Stimulated activated CD4-positive, alpha-beta T cell treated with anti-CD3 and anti-CD28 coated beads, Interleukin-15, amount 100 ng/mL, for 48 hours (primary cell): ENCODE measurements around the gene ERBIN.
"Not testable (repeated sequence)": the region's sequence is repeated elsewhere in the genome, so short reads cannot be mapped to it uniquely, and the experiment has no call there.

Source experiments
- DNase-seq, 2 donors: peaks; one replicate each; pipeline ENCODE4 v3.0.0-alpha.2; 2020; ENCODE audit warnings: low read depth in 2 of 2

The ERBIN gene, protein sequence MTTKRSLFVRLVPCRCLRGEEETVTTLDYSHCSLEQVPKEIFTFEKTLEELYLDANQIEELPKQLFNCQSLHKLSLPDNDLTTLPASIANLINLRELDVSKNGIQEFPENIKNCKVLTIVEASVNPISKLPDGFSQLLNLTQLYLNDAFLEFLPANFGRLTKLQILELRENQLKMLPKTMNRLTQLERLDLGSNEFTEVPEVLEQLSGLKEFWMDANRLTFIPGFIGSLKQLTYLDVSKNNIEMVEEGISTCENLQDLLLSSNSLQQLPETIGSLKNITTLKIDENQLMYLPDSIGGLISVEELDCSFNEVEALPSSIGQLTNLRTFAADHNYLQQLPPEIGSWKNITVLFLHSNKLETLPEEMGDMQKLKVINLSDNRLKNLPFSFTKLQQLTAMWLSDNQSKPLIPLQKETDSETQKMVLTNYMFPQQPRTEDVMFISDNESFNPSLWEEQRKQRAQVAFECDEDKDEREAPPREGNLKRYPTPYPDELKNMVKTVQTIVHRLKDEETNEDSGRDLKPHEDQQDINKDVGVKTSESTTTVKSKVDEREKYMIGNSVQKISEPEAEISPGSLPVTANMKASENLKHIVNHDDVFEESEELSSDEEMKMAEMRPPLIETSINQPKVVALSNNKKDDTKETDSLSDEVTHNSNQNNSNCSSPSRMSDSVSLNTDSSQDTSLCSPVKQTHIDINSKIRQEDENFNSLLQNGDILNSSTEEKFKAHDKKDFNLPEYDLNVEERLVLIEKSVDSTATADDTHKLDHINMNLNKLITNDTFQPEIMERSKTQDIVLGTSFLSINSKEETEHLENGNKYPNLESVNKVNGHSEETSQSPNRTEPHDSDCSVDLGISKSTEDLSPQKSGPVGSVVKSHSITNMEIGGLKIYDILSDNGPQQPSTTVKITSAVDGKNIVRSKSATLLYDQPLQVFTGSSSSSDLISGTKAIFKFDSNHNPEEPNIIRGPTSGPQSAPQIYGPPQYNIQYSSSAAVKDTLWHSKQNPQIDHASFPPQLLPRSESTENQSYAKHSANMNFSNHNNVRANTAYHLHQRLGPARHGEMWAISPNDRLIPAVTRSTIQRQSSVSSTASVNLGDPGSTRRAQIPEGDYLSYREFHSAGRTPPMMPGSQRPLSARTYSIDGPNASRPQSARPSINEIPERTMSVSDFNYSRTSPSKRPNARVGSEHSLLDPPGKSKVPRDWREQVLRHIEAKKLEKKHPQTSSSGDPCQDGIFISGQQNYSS (N-terminal part only)

GRCh38 chr5:65926276-65926783 lies at the start of gene ERBIN:
Gene ERBIN, plus strand, starts transcription at chr5:65926575. Its CDS starts 66,144 bp downstream, at chr5:65992719.
- peak; percentile 49 to 51 for DNase-seq

- no peak for DNase-seq
Measured at GRCh38 chr5:65876970-65877369, 49.4 kb upstream of the ERBIN start.

DNA sequence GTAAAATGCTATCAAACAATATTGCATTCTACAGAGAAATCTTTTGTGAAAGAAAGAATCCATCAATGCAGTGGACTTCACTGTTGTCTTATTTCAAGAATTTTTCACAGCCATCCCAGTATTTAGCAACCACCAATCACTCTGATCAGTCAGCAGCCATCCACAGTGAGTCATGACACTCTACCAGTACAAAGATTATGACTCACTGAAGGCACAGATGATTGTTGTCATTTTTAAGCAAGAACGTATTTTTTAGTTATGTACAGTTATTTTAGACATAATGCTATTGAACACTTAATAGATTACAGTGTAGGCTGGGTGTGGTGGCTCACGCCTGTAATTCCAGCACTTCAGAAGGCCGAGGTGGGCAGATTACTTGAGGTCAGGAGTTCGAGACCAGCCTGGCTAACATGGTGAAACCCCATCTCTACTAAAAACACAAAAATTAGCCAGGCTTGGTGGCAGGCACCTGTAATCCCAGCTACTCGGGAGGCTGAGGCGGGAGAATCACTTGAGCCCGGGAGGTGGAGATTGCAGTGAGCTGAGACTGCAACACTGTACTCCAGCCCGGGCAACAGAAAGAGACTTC lies 46.6 kb upstream of the ERBIN start:
- not testable (repeated sequence) for DNase-seq

- no peak for DNase-seq
Measured at GRCh38 chr5:65880496-65881072, 45.8 kb upstream of the ERBIN start.

DNA sequence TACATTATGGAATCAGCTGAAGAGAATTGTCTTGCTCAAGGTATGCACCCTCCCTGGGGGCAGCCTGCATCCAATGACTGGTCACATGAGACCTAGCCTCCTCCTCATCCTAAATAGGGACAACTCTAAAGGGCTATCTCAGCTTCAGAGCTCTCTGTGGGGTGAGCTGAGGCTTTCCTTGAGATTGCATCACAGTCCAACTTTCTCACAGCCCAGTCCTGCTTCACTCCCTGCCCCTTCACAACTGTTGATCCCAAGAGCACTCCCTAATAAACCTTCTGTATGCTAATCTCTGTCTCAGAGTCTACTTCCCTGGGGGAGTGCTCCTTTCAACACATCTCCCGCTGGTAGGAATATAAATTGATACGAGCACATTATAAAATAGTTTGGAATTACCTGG lies 44.1 kb upstream of the ERBIN start:
- DNase-seq = no peak

GRCh38 chr5:65883461-65883860 lies 42.9 kb upstream of the ERBIN start:
- DNase-seq = no peak

GRCh38 chr5:65886387-65886786 lies 40.0 kb upstream of the ERBIN start:
- no peak for DNase-seq

- not testable (repeated sequence) for DNase-seq
Measured at GRCh38 chr5:65892024-65892423, 34.4 kb upstream of the ERBIN start.

- no peak for DNase-seq
Measured at GRCh38 chr5:65892801-65893200, 33.6 kb upstream of the ERBIN start.

- DNase-seq = no peak
Measured at GRCh38 chr5:65893749-65894430, 32.5 kb upstream of the ERBIN start.

- no peak for DNase-seq
Measured at GRCh38 chr5:65895891-65896290, 30.5 kb upstream of the ERBIN start.

GRCh38 chr5:65900746-65901145 lies 25.6 kb upstream of the ERBIN start:
- DNase-seq = no peak

DNA sequence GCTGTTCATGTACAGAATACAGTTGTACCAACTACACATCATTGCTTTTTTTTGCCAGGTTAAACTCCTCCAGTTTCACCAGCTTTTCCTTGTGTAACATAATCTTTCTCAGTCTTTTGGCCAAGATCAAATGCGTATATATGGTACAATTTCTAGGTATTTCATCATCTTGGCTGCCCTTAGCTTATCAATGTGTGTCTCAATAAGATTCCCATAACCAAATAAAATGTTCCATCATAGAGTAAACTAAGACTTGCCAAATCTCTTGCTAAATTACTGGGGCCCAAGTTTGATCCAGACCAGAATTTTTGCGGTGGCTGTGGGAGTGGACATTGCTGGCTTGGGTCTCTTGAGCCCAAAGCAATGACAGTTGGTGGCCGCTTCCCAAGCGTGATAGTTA lies 24.3 kb upstream of the ERBIN start:
- DNase-seq = no peak

DNA sequence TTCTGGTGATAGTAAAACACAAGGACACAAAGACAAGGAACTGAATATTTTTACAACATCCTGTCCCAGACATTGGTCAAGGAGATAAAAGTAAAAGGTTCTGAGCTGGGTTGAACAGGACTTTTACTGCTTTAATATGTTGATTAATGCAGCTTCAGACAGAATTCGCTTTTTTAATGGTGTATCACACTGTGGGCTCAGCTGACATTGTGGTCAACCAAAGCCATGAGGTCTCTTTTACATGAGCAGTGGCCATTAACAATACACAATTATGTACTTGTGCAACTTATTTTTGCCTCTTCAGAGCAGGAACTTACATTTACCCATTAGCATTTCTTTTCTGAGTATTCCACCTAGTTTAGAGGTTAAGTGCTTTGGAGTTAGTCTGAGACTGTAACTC lies 22.8 kb upstream of the ERBIN start:
- no peak for DNase-seq

DNA sequence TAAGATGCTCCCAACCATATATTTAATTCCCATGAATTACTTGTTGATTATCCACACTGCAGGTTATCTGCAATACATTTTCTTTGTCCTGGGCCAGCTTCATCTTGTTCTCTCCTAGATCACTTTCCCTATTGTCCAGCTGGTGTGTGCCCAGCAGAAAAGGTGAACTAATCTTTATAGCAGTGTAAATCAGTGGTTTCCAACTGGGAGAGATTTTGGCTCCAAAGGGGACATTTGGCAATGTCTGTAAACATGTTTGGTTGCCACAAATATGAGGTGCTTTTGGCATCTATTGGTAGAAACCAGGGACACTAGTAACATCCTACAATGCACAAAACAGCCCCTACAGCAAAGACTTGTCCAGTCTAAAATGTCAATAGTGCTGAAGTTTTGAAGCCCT lies 20.1 kb upstream of the ERBIN start:
- DNase-seq = no peak

DNA sequence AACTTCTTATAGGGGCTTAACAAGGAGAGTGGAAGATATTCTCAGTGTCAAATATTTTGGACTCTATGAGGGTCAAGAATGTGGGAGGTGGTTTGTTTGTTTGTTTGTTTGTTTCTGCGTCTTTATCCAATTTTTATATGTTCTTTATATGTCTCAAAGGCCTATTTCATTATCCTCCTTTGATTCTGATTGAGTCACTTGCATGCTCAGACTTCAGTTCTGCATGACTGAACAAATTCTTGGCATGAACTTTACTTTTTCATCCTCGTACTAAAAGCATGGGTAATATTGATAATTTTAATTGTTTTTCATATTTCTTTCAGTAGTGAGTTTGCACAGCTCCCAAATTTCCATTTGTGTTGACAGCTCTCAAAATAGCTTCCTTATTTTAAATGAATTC lies 19.2 kb upstream of the ERBIN start:
- DNase-seq = no peak

DNA sequence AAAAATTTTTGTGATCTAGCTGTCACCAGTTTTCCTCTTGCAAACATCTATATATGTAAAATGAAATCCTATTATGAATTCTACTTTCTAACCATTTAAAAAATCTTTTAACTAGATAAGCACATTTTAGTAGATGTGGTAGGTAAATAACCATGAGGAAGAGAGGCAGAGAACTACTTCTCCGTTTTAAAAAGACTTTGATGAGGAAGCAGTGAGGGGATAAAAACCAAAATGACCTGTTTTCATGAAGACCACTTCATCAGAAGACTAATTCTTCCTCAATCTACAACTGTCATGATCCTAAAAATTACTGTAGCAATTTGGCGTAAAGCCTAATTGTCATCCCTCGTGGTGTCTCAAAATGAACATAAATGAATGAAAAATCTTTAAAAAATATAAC lies 15.7 kb upstream of the ERBIN start:
- no peak for DNase-seq

DNA sequence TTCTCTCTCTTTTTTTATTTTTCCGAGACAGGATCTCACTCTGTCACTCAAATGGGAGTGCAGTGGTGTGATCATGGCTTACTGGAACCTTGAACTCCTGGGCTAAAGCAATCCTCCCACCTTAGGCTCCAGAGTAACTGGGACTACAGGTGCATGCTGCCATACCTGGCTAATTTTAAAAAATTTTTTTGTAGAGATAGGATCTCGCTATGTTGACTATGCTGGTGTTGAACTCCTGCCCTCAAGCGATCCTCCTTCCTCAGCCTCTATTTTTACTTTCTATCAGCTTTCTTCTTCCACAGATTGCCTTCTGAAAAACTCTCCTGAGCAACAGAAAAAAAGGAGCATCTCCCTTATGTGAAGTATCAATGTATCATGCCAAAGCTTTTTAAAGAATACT lies 14.1 kb upstream of the ERBIN start:
- no peak for DNase-seq

GRCh38 chr5:65913519-65913918 lies 12.9 kb upstream of the ERBIN start:
- no peak for DNase-seq

GRCh38 chr5:65914641-65915196 lies 11.7 kb upstream of the ERBIN start:
- no peak for DNase-seq
